SK-N-SH (cell line): ENCODE data around the gene HIPK3. TPM values are rescaled to one million over a fixed set of nuclear protein-coding genes. Genes with fewer than 3 reads are reported as not detected.

Experiments
- CTCF ChIA-PET: fragments of 300-600, 350-600 bp; formaldehyde crosslinking; extraction: SDS; loops from one replicate; lab custom pipeline; 2021; lab: Yijun Ruan, JAX
- POLR2A ChIA-PET: fragments of 350-600 bp; sonication (Branson Sonifier 250); formaldehyde crosslinking; extraction: SDS; loops from one replicate; lab custom pipeline; 2020; ENCODE audit warnings: antibody characterized with exemption, inconsistent platforms; lab: Yijun Ruan, JAX
- DNase-seq: peaks from one replicate; pipeline ENCODE4 v3.0.0; 2012
- H2AFZ ChIP-seq: fragments of 200-600 bp; sonication (generic); 2 replicates; pipeline ENCODE4 v1.8.1; 2016; ENCODE audit warnings: antibody characterized with exemption, mild to moderate bottlenecking, low read depth
- H3F3A ChIP-seq: fragments of 200-600 bp; sonication (generic); replicated peaks from 2 replicates; pipeline ENCODE3; 2016; ENCODE audit warnings: antibody characterized with exemption, mild to moderate bottlenecking; ENCODE audit not compliant: insufficient read depth
- H3K27ac ChIP-seq, 2 experiments: fragments of 200-500 bp in 1 of 2; fragments of 200-600 bp in 1 of 2; sonication (Bioruptor generic) in 1 of 2; sonication (generic), shearing (Covaris generic) in 1 of 2; 2 replicates each; pipeline versions ENCODE4 v1.5.1 to v1.6.1; 2014 to 2016; ENCODE audit warnings: low read depth in 2 of 2, inconsistent platforms in 1 of 2, low read length in 1 of 2, mild to moderate bottlenecking in 1 of 2, mixed read lengths in 1 of 2
- H3K27me3 ChIP-seq: fragments of 200-600 bp; sonication (generic), shearing (Covaris generic); 2 replicates; pipeline ENCODE4 v1.6.1; 2016; ENCODE audit warnings: mixed run types; ENCODE audit not compliant: insufficient read depth
- H3K36me3 ChIP-seq, 2 experiments: fragments of 200-500 bp in 1 of 2; fragments of 200-600 bp in 1 of 2; sonication (Bioruptor generic) in 1 of 2; sonication (generic) in 1 of 2; replicated peaks in 1 of 2; 2 replicates each; pipeline versions ENCODE3 to v1.5.1; 2014 to 2016; ENCODE audit warnings: low read length in 1 of 2, mild to moderate bottlenecking in 1 of 2; ENCODE audit not compliant: insufficient read depth in 2 of 2, control insufficient read depth in 1 of 2
- H3K4me1 ChIP-seq, 2 experiments: fragments of 200-500 bp in 1 of 2; fragments of 200-600 bp in 1 of 2; sonication (Bioruptor generic) in 1 of 2; sonication (generic), shearing (Covaris generic) in 1 of 2; 2 replicates each; pipeline versions ENCODE4 v1.5.1 to v1.6.1; 2014 to 2016; ENCODE audit warnings: low read depth in 1 of 2, low read length in 1 of 2, mixed run types in 1 of 2; ENCODE audit not compliant: insufficient read depth in 2 of 2, control insufficient read depth in 1 of 2
- H3K4me2 ChIP-seq: fragments of 200-600 bp; sonication (generic), shearing (Covaris generic); 2 replicates; pipeline ENCODE4 v1.6.1; 2017; ENCODE audit warnings: mixed run types
- H3K4me3 ChIP-seq, 2 experiments: fragments of 200-500 bp in 1 of 2; fragments of 200-600 bp in 1 of 2; sonication (Bioruptor generic) in 1 of 2; sonication (generic), shearing (Covaris generic) in 1 of 2; 2 replicates each; pipeline versions ENCODE4 v1.5.1 to v1.8.1; 2014 to 2016; ENCODE audit warnings: low read depth in 2 of 2, inconsistent platforms in 1 of 2, low read length in 1 of 2, mild to moderate bottlenecking in 1 of 2, mixed read lengths in 1 of 2, moderate library complexity in 1 of 2
- H3K79me2 ChIP-seq: fragments of 200-600 bp; sonication (generic); 2 replicates; pipeline ENCODE4 v1.8.1; 2017; ENCODE audit warnings: mild to moderate bottlenecking; ENCODE audit not compliant: insufficient read depth
- H3K9ac ChIP-seq: fragments of 200-600 bp; sonication (generic); 2 replicates; pipeline ENCODE4 v1.6.1; 2017; ENCODE audit warnings: mixed run types
- H3K9me2 ChIP-seq: fragments of 200-600 bp; sonication (generic); 2 replicates; pipeline ENCODE4 v1.6.1; 2017; ENCODE audit warnings: mixed run types
- H3K9me3 ChIP-seq: fragments of 200-600 bp; sonication (generic); 2 replicates; pipeline ENCODE4 v1.6.1; 2017; ENCODE audit warnings: mixed run types, mild to moderate bottlenecking, moderate library complexity
- H4K20me1 ChIP-seq: fragments of 200-600 bp; sonication (generic); 2 replicates; pipeline ENCODE4 v1.6.1; 2017; ENCODE audit warnings: mild to moderate bottlenecking, mixed run types; ENCODE audit not compliant: insufficient read depth
- ELF1 ChIP-seq: IDR thresholded peaks from 2 replicates; pipeline ENCODE4 v1.4.0; 2012
- FOXJ3 ChIP-seq: sonication (generic); formaldehyde crosslinking; IDR thresholded peaks from 2 replicates; pipeline ENCODE4 v1.5.1; 2020; ENCODE audit warnings: mild to moderate bottlenecking, missing genetic modification reagents
- JUND ChIP-seq: IDR thresholded peaks from 2 replicates; pipeline ENCODE4 v1.4.0; 2012
- MXI1 ChIP-seq: IDR thresholded peaks from 2 replicates; pipeline ENCODE4 v1.6.1; 2012; ENCODE audit warnings: mild to moderate bottlenecking, low read depth, low read length, improper control_type of control experiment
- NRF1 ChIP-seq: IDR thresholded peaks from 2 replicates; pipeline ENCODE4 v1.6.1; 2012; ENCODE audit warnings: low read depth, mild to moderate bottlenecking, low read length
- POLR2AphosphoS5 ChIP-seq: IDR thresholded peaks from 2 replicates; pipeline ENCODE4 v1.6.1; 2012; ENCODE audit warnings: low read depth, low read length
- RAD21 ChIP-seq: IDR thresholded peaks from 2 replicates; pipeline ENCODE4 v1.6.1; 2012; ENCODE audit warnings: mild to moderate bottlenecking, low read length
- REST ChIP-seq: IDR thresholded peaks from 2 replicates; pipeline ENCODE4 v1.6.1; 2012; ENCODE audit warnings: mild to moderate bottlenecking, low read depth, low read length, moderate library complexity
- RFX5 ChIP-seq: IDR thresholded peaks from 2 replicates; pipeline ENCODE4 v1.6.1; 2012; ENCODE audit warnings: mild to moderate bottlenecking, improper control_type of control experiment, low read length
- RXRA ChIP-seq: IDR thresholded peaks from 2 replicates; pipeline ENCODE4 v1.4.0; 2012; ENCODE audit warnings: low read depth, mild to moderate bottlenecking, borderline replicate concordance
- SMC3 ChIP-seq: IDR thresholded peaks from 2 replicates; pipeline ENCODE4 v1.6.1; 2012; ENCODE audit warnings: low read depth, low read length, improper control_type of control experiment
- TCF12 ChIP-seq: IDR thresholded peaks from 2 replicates; pipeline ENCODE4 v1.4.0; 2012
- ZBTB33 ChIP-seq: IDR thresholded peaks from 2 replicates; pipeline ENCODE4 v1.4.0; 2012; ENCODE audit warnings: low read depth, borderline replicate concordance
- WGBS: methylation state at CpG from one replicate; pipeline ENCODE4 v1.1.6; 2017; ENCODE audit warnings: low lambda C conversion rate; 5-methylcytosine and 5-hydroxymethylcytosine counted together
- polyA plus RNA-seq, 3 experiments: library from polyadenylated mRNA; depleted of rRNA; stranded (reverse); fragments of >200 nt; gene quantifications; 2 replicates each; pipeline ENCODE4 v1.2.3, GENCODE V29; 2012

The HIPK3 gene
- polyA plus RNA-seq, 1 of the 3 experiments (the other 2 are of a cell fraction) = 5.2 TPM

GRCh38 chr11:33383075-33383919 lies 126.1 kb downstream of the HIPK3 start:
- ChIA-PET CTCF (no interaction called here), POLR2A (no interaction called here)
- H4K20me1 ChIP-seq = peaks cover 85% of the 10 kb centered on the region
- peaks cover 42% of the 10 kb centered on the region for H3F3A ChIP-seq
- no peak overlapping the region for H3K4me3 ChIP-seq
- H3K27ac ChIP-seq = peak overlapping the region in 1 of 2 experiments; percentile 74; a peak in 3 of 4 replicates
- peaks cover 4 to 25% of the 10 kb centered on the region in 2 experiments; a peak in 3 of 4 replicates for H3K4me1 ChIP-seq
- DNase-seq = no peak
- no peaks in the 10 kb centered on the region for H3K9me2 ChIP-seq
- peaks cover 100% of the 10 kb centered on the region for H3K79me2 ChIP-seq
- H3K4me2 ChIP-seq = peak overlapping the region; percentile 20; the same call in 1 of the 2 replicates
- TF ChIP-seq REST (no peak), NRF1 (no peak), RFX5 (no peak), ZBTB33 (no peak), JUND (no peak), POLR2AphosphoS5 (no peak), TCF12 (no peak), FOXJ3 (CRISPR knock-in tag) (no peak), RAD21 (no peak), MXI1 (no peak), SMC3 (no peak), RXRA (no peak), ELF1 (no peak)
- no peak overlapping the region for H2AFZ ChIP-seq
- WGBS = 81% methylated on average over 8 of the region's 8 CpGs
- H3K27me3 ChIP-seq = no peaks in the 10 kb centered on the region
- H3K9ac ChIP-seq = no peak overlapping the region
- H3K9me3 ChIP-seq = peaks cover 6% of the 10 kb centered on the region
- peaks cover 0 to 14% of the 10 kb centered on the region in 2 experiments for H3K36me3 ChIP-seq
